HG02852 (cell line): ENCODE measurements around the gene GSG1L.

ENCODE experiments used
- ATAC-seq: cut with Tn5 transposase; IDR thresholded peaks from one replicate; pipeline ENCODE4 v1.9.1; 2021; ENCODE audit warnings: mild to moderate bottlenecking, moderate library complexity; ENCODE audit not compliant: unreplicated experiment

GSG1L gene

GRCh38 chr16:28092721-28093384, 29.3 kb upstream of the GSG1L start:
- ATAC-seq = no peak

- ATAC-seq = no peak
These were observed 28.1 kb upstream of the GSG1L start for GRCh38 chr16:28091656-28092055.

GRCh38 chr16:28090646-28091377, 27.3 kb upstream of the GSG1L start:
- ATAC-seq = no peak

GRCh38 chr16:28089992-28090365, 26.5 kb upstream of the GSG1L start:
- no peak for ATAC-seq

- no peak for ATAC-seq
These were observed 25.9 kb upstream of the GSG1L start for GRCh38 chr16:28089205-28089991.

- no peak for ATAC-seq
These were observed 24.3 kb upstream of the GSG1L start for GRCh38 chr16:28087675-28088300.

GRCh38 chr16:28087140-28087660, 23.7 kb upstream of the GSG1L start:
- no peak for ATAC-seq

GRCh38 chr16:28086186-28087139, 22.9 kb upstream of the GSG1L start:
- ATAC-seq = no peak

GRCh38 chr16:28085389-28086171, 22.1 kb upstream of the GSG1L start:
- ATAC-seq = no peak

- no peak for ATAC-seq
These were observed 20.7 kb upstream of the GSG1L start for GRCh38 chr16:28084209-28084608.

GRCh38 chr16:28082624-28083023, 19.1 kb upstream of the GSG1L start:
- ATAC-seq = no peak

GRCh38 chr16:28081391-28081968, 18.0 kb upstream of the GSG1L start:
- ATAC-seq = no peak

- ATAC-seq = no peak
These were observed 14.7 kb upstream of the GSG1L start for GRCh38 chr16:28078261-28078660.

- no peak for ATAC-seq
These were observed 10.3 kb upstream of the GSG1L start for GRCh38 chr16:28073836-28074235.

GRCh38 chr16:28072087-28072486, 8.6 kb upstream of the GSG1L start:
- ATAC-seq = no peak

- ATAC-seq = no peak
These were observed 6.7 kb upstream of the GSG1L start for GRCh38 chr16:28069971-28070794.

- no peak for ATAC-seq
These were observed 5.5 kb upstream of the GSG1L start for GRCh38 chr16:28068976-28069375.
